ENCODE results near the gene TF. TPM values are rescaled to one million over a fixed set of nuclear protein-coding genes. Genes with fewer than 3 reads are reported as not detected.

The TF gene
- total RNA-seq, 1 experiment from 2014 or later: 0.09 TPM

DNA sequence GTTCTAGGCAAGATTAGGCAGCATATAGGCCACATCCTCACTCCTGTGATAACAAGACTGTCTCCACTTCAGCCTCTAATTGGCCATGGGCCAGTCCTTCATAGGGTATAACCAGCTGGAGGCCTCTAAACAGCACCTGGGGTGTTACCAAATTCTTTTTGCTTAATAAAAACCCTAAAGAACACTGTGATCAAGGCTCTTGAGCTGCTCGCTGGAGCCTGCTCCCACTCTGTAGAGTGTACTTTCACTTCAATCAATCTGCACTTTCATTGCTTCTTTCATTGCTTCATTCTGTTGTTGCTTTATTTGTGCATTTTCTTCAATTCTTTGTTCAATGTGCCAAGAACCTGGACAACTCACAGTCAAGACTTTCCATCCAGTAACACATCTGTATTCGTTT lies 48.2 kb upstream of the TF start:
- Histone ChIP-seq H2BK15ac (ENCODE audit: low read depth, low read length) (no peak overlapping the region), H3K23me2 (ENCODE audit: insufficient read length, low read depth, low read length, poor library complexity, severe bottlenecking) (no peaks in the 10 kb centered on the region), H3K4me1 (ENCODE audit: insufficient read depth, low read length) (no peaks in the 10 kb centered on the region), H3K56ac (ENCODE audit: insufficient read length, low read depth, low read length) (no peak overlapping the region), H3K9me3 (ENCODE audit: control insufficient read depth, low read depth, low read length) (no peaks in the 10 kb centered on the region), H3K14ac (ENCODE audit: insufficient read depth, low read length) (no peak overlapping the region), H3T11ph (ENCODE audit: low read length) (no peak overlapping the region), H2AK5ac (ENCODE audit: insufficient read length, low read length) (no peak overlapping the region), H3K27me3 (ENCODE audit: insufficient read depth, low read length) (no peaks in the 10 kb centered on the region), H3K9ac (ENCODE audit: extremely low read depth, insufficient read length, low read length) (no peak overlapping the region), H4K91ac (ENCODE audit: insufficient read length, low read depth, low read length) (no peak overlapping the region), H3K27ac (ENCODE audit: insufficient read length, low read depth, low read length) (no peak overlapping the region), H2BK5ac (ENCODE audit: insufficient read length, low read length) (no peak overlapping the region), H3K18ac (ENCODE audit: insufficient read length, low read depth, low read length) (no peak overlapping the region), H2BK20ac (ENCODE audit: low read depth, low read length, poor library complexity, severe bottlenecking) (no peak overlapping the region), H3K4me2 (ENCODE audit: insufficient read depth, insufficient read length, low read length) (no peak overlapping the region), H2AFZ (ENCODE audit: low read length) (no peak overlapping the region), H2BK12ac (ENCODE audit: insufficient read length, low read depth, low read length) (no peak overlapping the region), H3K79me1 (ENCODE audit: insufficient read depth, low read depth, low read length, poor library complexity, severe bottlenecking) (no peaks in the 10 kb centered on the region), H2BK120ac (ENCODE audit: low read depth, low read length, poor library complexity, severe bottlenecking) (no peak overlapping the region), H4K8ac (replicated peaks; ENCODE audit: insufficient read length, low read depth, low read length) (no peak overlapping the region), H3K4ac (ENCODE audit: low read depth, low read length) (no peak overlapping the region), H3K79me2 (ENCODE audit: insufficient read depth, low read length) (no peaks in the 10 kb centered on the region), H4K20me1 (ENCODE audit: control insufficient read depth, insufficient read depth, insufficient read length) (no peaks in the 10 kb centered on the region), H3K23ac (ENCODE audit: insufficient read length, low read depth, low read length) (no peak overlapping the region), H4K5ac (ENCODE audit: insufficient read length, low read depth, low read length) (no peak overlapping the region)
- DNase-seq: no peak
- Mint-ChIP-seq H3K27me3 (ENCODE audit: low read depth) (no peaks in the 10 kb centered on the region), H3K4me1 (no peaks in the 10 kb centered on the region), H3K9me3 (peaks cover 0 to 4% of the 10 kb centered on the region in 2 experiments; a peak in 2 of 5 replicates), H3K27ac (no peak overlapping the region; a peak in 1 of 7 replicates), H3K4me3 (no peak overlapping the region), H3K36me3 (ENCODE audit: insufficient read depth in 1 of 3, low read depth in 3 of 3) (peaks cover 0 to 2% (median 0%) of the 10 kb centered on the region in 3 experiments; a peak in 2 of 7 replicates)
- TF ChIP-seq, protein P1, sequence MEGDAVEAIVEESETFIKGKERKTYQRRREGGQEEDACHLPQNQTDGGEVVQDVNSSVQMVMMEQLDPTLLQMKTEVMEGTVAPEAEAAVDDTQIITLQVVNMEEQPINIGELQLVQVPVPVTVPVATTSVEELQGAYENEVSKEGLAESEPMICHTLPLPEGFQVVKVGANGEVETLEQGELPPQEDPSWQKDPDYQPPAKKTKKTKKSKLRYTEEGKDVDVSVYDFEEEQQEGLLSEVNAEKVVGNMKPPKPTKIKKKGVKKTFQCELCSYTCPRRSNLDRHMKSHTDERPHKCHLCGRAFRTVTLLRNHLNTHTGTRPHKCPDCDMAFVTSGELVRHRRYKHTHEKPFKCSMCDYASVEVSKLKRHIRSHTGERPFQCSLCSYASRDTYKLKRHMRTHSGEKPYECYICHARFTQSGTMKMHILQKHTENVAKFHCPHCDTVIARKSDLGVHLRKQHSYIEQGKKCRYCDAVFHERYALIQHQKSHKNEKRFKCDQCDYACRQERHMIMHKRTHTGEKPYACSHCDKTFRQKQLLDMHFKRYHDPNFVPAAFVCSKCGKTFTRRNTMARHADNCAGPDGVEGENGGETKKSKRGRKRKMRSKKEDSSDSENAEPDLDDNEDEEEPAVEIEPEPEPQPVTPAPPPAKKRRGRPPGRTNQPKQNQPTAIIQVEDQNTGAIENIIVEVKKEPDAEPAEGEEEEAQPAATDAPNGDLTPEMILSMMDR (conservative IDR thresholded peaks at IDR 0.05): no peak
- WGBS (ENCODE audit: extremely low coverage, insufficient read length, low lambda C conversion rate): no CpG with 5 or more reads among the region's 2 CpGs

Measured in H9 (cell line).